Brain microvascular endothelial cell (primary cell): ENCODE data around the gene EFNA5.

Experiments used
- DNase-seq: peaks from one replicate; pipeline ENCODE4 v3.0.0-alpha.2; 2020
- H3K27ac ChIP-seq: fragments of 250-450 bp; sonication (Bioruptor Pico); 2 replicates; pipeline ENCODE4 v1.5.1; 2020; ENCODE audit warnings: mild to moderate bottlenecking, moderate library complexity
- H3K27me3 ChIP-seq: fragments of 250-450 bp; sonication (Bioruptor Pico); replicated peaks from 2 replicates; pipeline ENCODE4 v1.5.1; 2020; ENCODE audit warnings: mild to moderate bottlenecking
- H3K36me3 ChIP-seq: fragments of 250-450 bp; sonication (Bioruptor Pico); replicated peaks from 2 replicates; pipeline ENCODE4 v1.5.1; 2020; ENCODE audit warnings: mild to moderate bottlenecking
- H3K4me3 ChIP-seq: 2 replicates; pipeline ENCODE4 v1.5.1; 2011; ENCODE audit warnings: low read depth, mild to moderate bottlenecking, control low read depth, low read length, moderate library complexity
- in situ Hi-C: cut with HindIII; loops from 2 replicates; pipeline ENCODE4 v1.10.0; 2017; ENCODE audit warnings: low sequenced_read_pairs, low pct_ligation_motif_present
- TF ChIP-seq, protein P1 (sequence below): IDR thresholded peaks from 2 replicates; pipeline ENCODE4 v1.5.1; 2011; ENCODE audit warnings: low read depth, mild to moderate bottlenecking, moderate library complexity, low read length, control low read depth, inconsistent platforms; ENCODE audit errors: missing control alignments

The EFNA5 gene

DNA sequence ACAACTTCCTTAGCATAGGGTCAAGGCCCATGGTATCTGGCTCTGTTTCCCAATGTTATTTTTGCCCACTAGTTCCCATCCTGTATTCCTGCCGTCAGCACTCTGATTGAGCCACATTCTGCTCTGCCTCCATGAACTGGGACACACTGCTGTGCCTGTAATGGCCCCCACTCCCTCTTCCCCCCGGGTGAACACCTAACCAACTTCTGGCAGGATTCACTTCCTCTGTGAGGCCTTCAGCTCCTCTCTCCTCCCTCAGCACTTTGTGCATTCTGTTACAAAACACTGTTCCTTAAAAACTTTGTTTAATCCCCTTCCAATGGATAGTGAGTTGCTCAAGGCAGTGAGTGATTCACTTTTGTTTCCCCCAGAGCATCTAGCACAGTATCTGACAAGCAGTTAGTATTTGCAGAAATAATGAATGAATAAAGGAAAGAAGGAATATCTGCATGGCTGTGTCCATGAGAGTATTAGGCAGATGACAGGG is 183.6 kb downstream of the EFNA5 start:
- no peaks in the 10 kb centered on the region for H3K36me3 ChIP-seq
- in situ Hi-C loops, result no loop called here
- H3K4me3 ChIP-seq, result no peak overlapping the region
- no peak for DNase-seq
- no peak overlapping the region for H3K27ac ChIP-seq
- TF ChIP-seq, protein P1, sequence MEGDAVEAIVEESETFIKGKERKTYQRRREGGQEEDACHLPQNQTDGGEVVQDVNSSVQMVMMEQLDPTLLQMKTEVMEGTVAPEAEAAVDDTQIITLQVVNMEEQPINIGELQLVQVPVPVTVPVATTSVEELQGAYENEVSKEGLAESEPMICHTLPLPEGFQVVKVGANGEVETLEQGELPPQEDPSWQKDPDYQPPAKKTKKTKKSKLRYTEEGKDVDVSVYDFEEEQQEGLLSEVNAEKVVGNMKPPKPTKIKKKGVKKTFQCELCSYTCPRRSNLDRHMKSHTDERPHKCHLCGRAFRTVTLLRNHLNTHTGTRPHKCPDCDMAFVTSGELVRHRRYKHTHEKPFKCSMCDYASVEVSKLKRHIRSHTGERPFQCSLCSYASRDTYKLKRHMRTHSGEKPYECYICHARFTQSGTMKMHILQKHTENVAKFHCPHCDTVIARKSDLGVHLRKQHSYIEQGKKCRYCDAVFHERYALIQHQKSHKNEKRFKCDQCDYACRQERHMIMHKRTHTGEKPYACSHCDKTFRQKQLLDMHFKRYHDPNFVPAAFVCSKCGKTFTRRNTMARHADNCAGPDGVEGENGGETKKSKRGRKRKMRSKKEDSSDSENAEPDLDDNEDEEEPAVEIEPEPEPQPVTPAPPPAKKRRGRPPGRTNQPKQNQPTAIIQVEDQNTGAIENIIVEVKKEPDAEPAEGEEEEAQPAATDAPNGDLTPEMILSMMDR, result no peak
- H3K27me3 ChIP-seq, result no peaks in the 10 kb centered on the region

DNA sequence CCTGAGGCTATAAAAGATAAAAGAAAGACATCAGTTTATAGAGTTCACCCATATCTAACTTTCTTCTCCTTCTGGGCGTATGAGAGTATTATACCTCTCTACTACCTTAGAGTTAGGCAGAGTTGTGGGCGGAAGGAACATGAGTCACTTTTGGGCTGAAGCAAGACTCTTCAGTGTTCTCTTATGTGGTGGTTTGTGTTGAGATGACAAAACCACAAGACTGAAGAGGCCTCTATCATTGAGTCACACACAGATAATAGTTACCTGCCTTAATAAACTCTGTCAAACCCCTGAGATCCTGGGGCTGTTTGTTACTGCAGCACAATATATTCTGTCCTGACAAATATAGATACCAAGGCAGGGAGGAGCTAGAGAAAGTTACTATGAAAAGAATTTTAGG is 184.2 kb downstream of the EFNA5 start:
- H3K4me3 ChIP-seq, result no peak overlapping the region
- H3K36me3 ChIP-seq, result no peaks in the 10 kb centered on the region
- TF ChIP-seq, protein P1, result no peak
- peak; percentile 63 for DNase-seq
- no peak overlapping the region for H3K27ac ChIP-seq
- in situ Hi-C loops, result no loop called here
- H3K27me3 ChIP-seq, result no peaks in the 10 kb centered on the region

DNA sequence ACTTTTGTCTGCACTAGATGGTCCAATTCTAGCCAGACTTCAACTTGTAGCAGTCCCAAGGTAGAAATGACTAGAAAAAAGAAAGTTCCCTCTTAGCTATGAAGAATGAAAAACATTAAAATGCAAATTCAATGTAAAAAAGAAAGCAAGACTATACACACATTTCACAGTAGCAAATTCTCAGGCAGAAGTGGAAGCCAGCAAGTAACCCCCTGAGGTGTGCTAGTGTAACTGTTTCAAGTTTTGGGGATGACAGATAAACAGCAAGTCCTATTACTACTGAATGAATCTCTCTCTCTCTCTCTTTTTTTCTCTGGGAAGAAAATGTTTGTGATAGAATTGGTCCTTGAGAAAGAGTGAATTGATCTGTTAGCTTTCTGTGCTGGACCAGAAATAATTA is 185.6 kb downstream of the EFNA5 start:
- TF ChIP-seq, protein P1, result no peak
- Histone ChIP-seq H3K27ac (no peak overlapping the region), H3K27me3 (no peaks in the 10 kb centered on the region), H3K36me3 (no peaks in the 10 kb centered on the region), H3K4me3 (no peak overlapping the region)
- in situ Hi-C loops, result no loop called here
- DNase-seq, result no peak

DNA sequence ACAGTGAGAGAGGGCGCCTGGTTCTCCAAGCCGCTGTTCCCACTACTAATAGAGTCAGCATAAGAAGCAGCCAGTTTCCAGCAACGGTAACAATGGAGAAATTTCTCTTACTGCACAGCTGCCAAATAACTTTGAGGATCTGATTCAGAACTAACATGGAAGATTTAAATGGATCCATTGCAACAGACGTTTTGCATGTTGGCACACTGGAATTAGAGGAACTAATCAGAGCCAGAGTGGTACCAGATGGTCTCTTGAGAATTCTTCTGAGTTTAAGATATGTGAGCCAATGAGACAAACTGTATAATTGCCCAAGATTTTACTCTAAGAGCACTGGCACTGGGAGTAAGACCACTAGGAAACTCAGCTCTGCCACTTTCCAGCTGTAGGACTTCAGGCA is 186.5 kb downstream of the EFNA5 start:
- TF ChIP-seq, protein P1, result no peak
- in situ Hi-C loops, result no loop called here

DNA sequence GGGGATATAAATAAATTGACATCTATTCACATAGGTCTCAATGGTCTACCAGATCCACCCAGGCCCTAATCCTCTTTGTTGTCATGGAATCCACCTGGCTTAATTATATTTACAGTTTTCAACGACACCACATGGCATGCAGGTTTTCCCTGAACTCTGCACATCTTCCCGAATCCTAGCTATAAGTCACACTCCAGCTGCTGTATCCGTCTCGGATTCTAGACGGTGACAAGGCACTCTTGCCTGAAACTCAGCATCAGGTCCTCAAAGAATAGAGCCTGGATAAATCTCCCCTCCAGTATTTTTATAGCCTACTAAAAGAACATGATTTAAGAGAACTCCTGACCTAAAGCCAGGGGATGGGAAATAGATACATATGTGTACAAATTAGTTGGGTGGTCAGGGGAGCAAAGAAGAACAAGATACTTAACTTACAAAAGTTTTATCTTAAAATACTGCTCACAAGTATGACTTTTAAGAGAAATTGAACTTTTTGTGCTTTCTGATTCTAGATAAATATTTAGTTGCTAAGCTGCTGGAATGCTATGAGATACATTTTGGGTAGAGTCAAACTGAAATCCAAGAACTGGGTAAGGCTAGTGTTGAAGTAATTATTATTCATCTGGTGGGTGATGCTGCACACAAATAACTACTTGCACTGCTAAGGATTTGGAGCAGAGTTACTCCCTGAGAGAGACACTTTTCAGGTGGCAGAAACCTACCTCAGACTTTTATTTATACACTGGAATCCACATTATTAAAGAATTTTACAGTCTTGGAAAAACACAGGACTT is 187.3 kb downstream of the EFNA5 start:
- H3K27ac ChIP-seq, result no peak overlapping the region
- H3K27me3 ChIP-seq, result no peaks in the 10 kb centered on the region
- TF ChIP-seq, protein P1, result no peak
- in situ Hi-C loops, result no loop called here
- no peak for DNase-seq
- H3K36me3 ChIP-seq, result no peaks in the 10 kb centered on the region
- no peak overlapping the region for H3K4me3 ChIP-seq

More for the DNA sequence above, 186.5 kb downstream of the EFNA5 start:
- Histone ChIP-seq H3K4me3 (no peak overlapping the region), H3K27ac (no peak overlapping the region), H3K36me3 (no peaks in the 10 kb centered on the region), H3K27me3 (no peaks in the 10 kb centered on the region)
- DNase-seq, result no peak

DNA sequence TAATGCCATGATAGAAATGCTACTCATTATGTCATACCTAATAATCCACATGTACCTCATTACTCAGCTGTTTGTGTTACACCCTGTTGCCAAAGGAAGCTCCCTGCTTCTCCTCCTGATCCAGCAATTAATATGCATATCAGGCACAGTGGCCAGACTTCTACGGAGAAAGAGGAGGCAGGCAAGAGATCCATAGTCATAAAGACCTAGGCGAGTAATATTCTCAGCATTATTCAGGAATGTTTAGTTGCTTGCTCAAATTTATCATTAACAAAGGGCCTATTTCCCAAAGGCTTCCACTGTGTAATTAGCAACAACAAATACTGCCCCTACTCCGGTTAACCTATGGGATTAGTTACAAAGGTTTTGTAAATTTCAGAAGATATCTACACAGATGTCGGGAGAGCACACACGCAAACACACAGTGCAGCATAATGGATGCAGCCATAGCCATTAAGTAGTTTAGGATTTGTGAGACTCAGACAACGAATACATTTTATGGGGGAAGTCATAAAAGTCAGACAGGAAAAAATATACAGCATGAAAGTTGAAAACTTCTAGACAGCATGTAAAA is 192.6 kb downstream of the EFNA5 start:
- TF ChIP-seq, protein P1, result no peak
- no peak overlapping the region for H3K4me3 ChIP-seq
- H3K36me3 ChIP-seq, result no peaks in the 10 kb centered on the region
- in situ Hi-C loops, result no loop called here
- H3K27me3 ChIP-seq, result no peaks in the 10 kb centered on the region
- no peak for DNase-seq
- H3K27ac ChIP-seq, result no peak overlapping the region
